Measurements from ENCODE around the gene STARD5.
A peak's percentile ranks its signal among the peaks of the same experiment; 100 is the strongest.

GRCh38 chr15:81323944-81324881, at the start of gene STARD5:
- TF ChIP-seq CTCF (conservative IDR thresholded peaks at IDR 0.05; ENCODE audit: low read depth, low read length) (no peak), NFE2L2 (IDR thresholded peaks at IDR 0.05; ENCODE audit: low read depth, low read length) (no peak), RAD21 (IDR thresholded peaks at IDR 0.05; ENCODE audit: low read length) (no peak), SMC3 (IDR thresholded peaks at IDR 0.05; ENCODE audit: low read depth, low read length) (no peak), RCOR1 (IDR thresholded peaks at IDR 0.05; ENCODE audit: insufficient replicate concordance, low read length) (no peak), POLR2A (IDR thresholded peaks at IDR 0.05; ENCODE audit: low read depth, low read length) (peak; percentile 96), MXI1 (IDR thresholded peaks at IDR 0.05; ENCODE audit: borderline replicate concordance, low read depth, low read length) (no peak), ELK1 (IDR thresholded peaks at IDR 0.05; ENCODE audit: borderline replicate concordance, low read depth, low read length) (no peak), RFX5 (IDR thresholded peaks at IDR 0.05; ENCODE audit: low read depth, low read length) (no peak), FOS (IDR thresholded peaks at IDR 0.05; ENCODE audit: low read depth, low read length) (no peak), USF2 (IDR thresholded peaks at IDR 0.05; ENCODE audit: low read depth, low read length) (no peak), MAFK (IDR thresholded peaks at IDR 0.05; ENCODE audit: low read depth, low read length) (no peak), MAZ (IDR thresholded peaks at IDR 0.05; ENCODE audit: borderline replicate concordance, low read depth, low read length) (peak; percentile 42; the same call in 1 of the 2 replicates)

Measured in IMR-90 (cell line).